ENCODE measurements around the gene MOSPD3.

DNA sequence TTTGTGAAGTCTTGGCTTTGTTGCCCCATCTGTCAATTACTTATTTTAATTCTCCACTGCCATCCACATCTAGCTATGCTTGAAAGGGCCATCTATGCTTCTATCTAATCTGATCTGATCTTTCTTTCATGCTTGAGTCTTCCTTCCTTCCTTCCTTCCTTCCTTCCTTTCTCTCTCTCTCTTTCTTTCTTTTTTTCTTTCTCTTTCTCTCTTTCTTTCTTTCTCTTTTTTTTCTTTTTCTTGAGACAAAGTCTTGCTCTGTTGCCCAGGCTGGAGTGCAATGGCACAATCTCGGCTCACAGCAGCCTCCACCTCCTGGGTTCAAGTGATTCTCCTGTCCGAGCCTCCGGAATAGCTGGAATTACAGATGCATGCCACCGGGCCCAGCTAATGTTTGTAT is 17.7 kb downstream of the MOSPD3 start:
- TF ChIP-seq, protein P1, sequence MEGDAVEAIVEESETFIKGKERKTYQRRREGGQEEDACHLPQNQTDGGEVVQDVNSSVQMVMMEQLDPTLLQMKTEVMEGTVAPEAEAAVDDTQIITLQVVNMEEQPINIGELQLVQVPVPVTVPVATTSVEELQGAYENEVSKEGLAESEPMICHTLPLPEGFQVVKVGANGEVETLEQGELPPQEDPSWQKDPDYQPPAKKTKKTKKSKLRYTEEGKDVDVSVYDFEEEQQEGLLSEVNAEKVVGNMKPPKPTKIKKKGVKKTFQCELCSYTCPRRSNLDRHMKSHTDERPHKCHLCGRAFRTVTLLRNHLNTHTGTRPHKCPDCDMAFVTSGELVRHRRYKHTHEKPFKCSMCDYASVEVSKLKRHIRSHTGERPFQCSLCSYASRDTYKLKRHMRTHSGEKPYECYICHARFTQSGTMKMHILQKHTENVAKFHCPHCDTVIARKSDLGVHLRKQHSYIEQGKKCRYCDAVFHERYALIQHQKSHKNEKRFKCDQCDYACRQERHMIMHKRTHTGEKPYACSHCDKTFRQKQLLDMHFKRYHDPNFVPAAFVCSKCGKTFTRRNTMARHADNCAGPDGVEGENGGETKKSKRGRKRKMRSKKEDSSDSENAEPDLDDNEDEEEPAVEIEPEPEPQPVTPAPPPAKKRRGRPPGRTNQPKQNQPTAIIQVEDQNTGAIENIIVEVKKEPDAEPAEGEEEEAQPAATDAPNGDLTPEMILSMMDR (IDR thresholded peaks at IDR 0.05; ENCODE audit: insufficient read depth, low read length) = no peak
- TF ChIP-seq POLR2AphosphoS5 (IDR thresholded peaks at IDR 0.05; ENCODE audit: low read depth) (no peak), GABPA (IDR thresholded peaks at IDR 0.05; ENCODE audit: low read depth) (no peak)
- TF ChIP-seq, protein P2, sequence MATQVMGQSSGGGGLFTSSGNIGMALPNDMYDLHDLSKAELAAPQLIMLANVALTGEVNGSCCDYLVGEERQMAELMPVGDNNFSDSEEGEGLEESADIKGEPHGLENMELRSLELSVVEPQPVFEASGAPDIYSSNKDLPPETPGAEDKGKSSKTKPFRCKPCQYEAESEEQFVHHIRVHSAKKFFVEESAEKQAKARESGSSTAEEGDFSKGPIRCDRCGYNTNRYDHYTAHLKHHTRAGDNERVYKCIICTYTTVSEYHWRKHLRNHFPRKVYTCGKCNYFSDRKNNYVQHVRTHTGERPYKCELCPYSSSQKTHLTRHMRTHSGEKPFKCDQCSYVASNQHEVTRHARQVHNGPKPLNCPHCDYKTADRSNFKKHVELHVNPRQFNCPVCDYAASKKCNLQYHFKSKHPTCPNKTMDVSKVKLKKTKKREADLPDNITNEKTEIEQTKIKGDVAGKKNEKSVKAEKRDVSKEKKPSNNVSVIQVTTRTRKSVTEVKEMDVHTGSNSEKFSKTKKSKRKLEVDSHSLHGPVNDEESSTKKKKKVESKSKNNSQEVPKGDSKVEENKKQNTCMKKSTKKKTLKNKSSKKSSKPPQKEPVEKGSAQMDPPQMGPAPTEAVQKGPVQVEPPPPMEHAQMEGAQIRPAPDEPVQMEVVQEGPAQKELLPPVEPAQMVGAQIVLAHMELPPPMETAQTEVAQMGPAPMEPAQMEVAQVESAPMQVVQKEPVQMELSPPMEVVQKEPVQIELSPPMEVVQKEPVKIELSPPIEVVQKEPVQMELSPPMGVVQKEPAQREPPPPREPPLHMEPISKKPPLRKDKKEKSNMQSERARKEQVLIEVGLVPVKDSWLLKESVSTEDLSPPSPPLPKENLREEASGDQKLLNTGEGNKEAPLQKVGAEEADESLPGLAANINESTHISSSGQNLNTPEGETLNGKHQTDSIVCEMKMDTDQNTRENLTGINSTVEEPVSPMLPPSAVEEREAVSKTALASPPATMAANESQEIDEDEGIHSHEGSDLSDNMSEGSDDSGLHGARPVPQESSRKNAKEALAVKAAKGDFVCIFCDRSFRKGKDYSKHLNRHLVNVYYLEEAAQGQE (IDR thresholded peaks at IDR 0.05; ENCODE audit: insufficient replicate concordance, low read depth) = no peak
